Measurements from ENCODE around the gene ZNRF3. TPM values are rescaled to one million over a fixed set of nuclear protein-coding genes. Genes with fewer than 3 reads are reported as not detected.
A peak's percentile ranks its signal among the peaks of the same experiment; 100 is the strongest.

Gene ZNRF3
- total RNA-seq, 4 donors from 2014 or later = 10.4 to 18.0 (median 14.2) TPM

GRCh38 chr22:28956506-28956905 is 73.1 kb downstream of the ZNRF3 start:
- no peak for TF ChIP-seq POLR2A (IDR thresholded peaks at IDR 0.05)
- no peak for TF ChIP-seq CTCF (IDR thresholded peaks at IDR 0.05)
- H3K9me3 ChIP-seq = no peaks in the 10 kb centered on the region
- peak overlapping the region in 1 of 3 donors; percentile 34 for H3K27ac ChIP-seq
- no peaks in the 10 kb centered on the region for H3K36me3 ChIP-seq
- no peak for DNase-seq
- H3K4me3 ChIP-seq (replicated peaks in 1 of 3) = no peak overlapping the region
- intact Hi-C loops (cut with DNase I) = no loop called here
- peaks cover 35 to 36% of the 10 kb centered on the region in 2 donors for H3K4me1 ChIP-seq
- H3K27me3 ChIP-seq = no peaks in the 10 kb centered on the region
- WGBS, 2 donors = 90 to 100% methylated on average over 1 of the region's 1 CpG

GRCh38 chr22:28958611-28959010 is 75.2 kb downstream of the ZNRF3 start:
- intact Hi-C loops (cut with DNase I) = no loop called here
- no peak for TF ChIP-seq POLR2A (IDR thresholded peaks at IDR 0.05)
- no peak for TF ChIP-seq CTCF (IDR thresholded peaks at IDR 0.05)
- Histone ChIP-seq H3K27ac (peak overlapping the region in 1 of 3 donors; percentile 27), H3K4me3 (replicated peaks in 1 of 3) (no peak overlapping the region), H3K36me3 (no peaks in the 10 kb centered on the region), H3K4me1 (peaks cover 18 to 19% of the 10 kb centered on the region in 2 donors), H3K27me3 (no peaks in the 10 kb centered on the region), H3K9me3 (no peaks in the 10 kb centered on the region)
- no peak for DNase-seq
- 65 to 75% methylated on average over 5 of the region's 5 CpGs for WGBS, 2 donors

- H3K4me1 ChIP-seq = peaks cover 13 to 16% of the 10 kb centered on the region in 2 donors
- no peak for TF ChIP-seq POLR2A (IDR thresholded peaks at IDR 0.05)
- no peak for TF ChIP-seq CTCF (IDR thresholded peaks at IDR 0.05)
- H3K9me3 ChIP-seq = no peaks in the 10 kb centered on the region
- H3K27me3 ChIP-seq = no peaks in the 10 kb centered on the region
- WGBS, 2 donors = 96 to 98% methylated on average over 3 of the region's 3 CpGs
- H3K36me3 ChIP-seq = no peaks in the 10 kb centered on the region
- H3K4me3 ChIP-seq (replicated peaks in 1 of 3) = no peak overlapping the region
- H3K27ac ChIP-seq = no peak overlapping the region
- intact Hi-C loops (cut with DNase I) = no loop called here
- no peak for DNase-seq
Observed at GRCh38 chr22:28962042-28962554, 78.7 kb downstream of the ZNRF3 start.

GRCh38 chr22:28963362-28963761 is 80.0 kb downstream of the ZNRF3 start:
- H3K27me3 ChIP-seq = no peaks in the 10 kb centered on the region
- intact Hi-C loops (cut with DNase I) = no loop called here
- H3K4me3 ChIP-seq (replicated peaks in 1 of 3) = no peak overlapping the region
- H3K27ac ChIP-seq = no peak overlapping the region
- H3K9me3 ChIP-seq = no peaks in the 10 kb centered on the region
- WGBS, 2 donors = 83 to 94% methylated on average over 2 of the region's 2 CpGs
- no peaks in the 10 kb centered on the region for H3K36me3 ChIP-seq
- no peak for DNase-seq
- no peak for TF ChIP-seq POLR2A (IDR thresholded peaks at IDR 0.05)
- TF ChIP-seq CTCF (IDR thresholded peaks at IDR 0.05) = no peak
- peaks cover 6 to 8% of the 10 kb centered on the region in 2 donors for H3K4me1 ChIP-seq

GRCh38 chr22:28967163-28967665 is 83.8 kb downstream of the ZNRF3 start:
- no peak for TF ChIP-seq POLR2A (IDR thresholded peaks at IDR 0.05)
- TF ChIP-seq CTCF (IDR thresholded peaks at IDR 0.05) = no peak
- no peaks in the 10 kb centered on the region for H3K9me3 ChIP-seq
- intact Hi-C loops (cut with DNase I) = no loop called here
- no peak overlapping the region for H3K27ac ChIP-seq
- no peak overlapping the region for H3K4me3 ChIP-seq (replicated peaks in 1 of 3)
- DNase-seq = no peak
- H3K27me3 ChIP-seq = no peaks in the 10 kb centered on the region
- no peaks in the 10 kb centered on the region for H3K36me3 ChIP-seq
- WGBS, 2 donors = 96 to 98% methylated on average over 6 of the region's 6 CpGs
- H3K4me1 ChIP-seq = no peaks in the 10 kb centered on the region
